Embryonic facial prominence (tissue), 1 donor: ENCODE results near the gene PSG11.
"Not testable (repeated sequence)": the region's sequence is repeated elsewhere in the genome, so short reads cannot be mapped to it uniquely, and the experiment has no call there.

ENCODE experiments used
- DNase-seq: peaks from one replicate; pipeline ENCODE4 v3.0.0-alpha.2; 2016; ENCODE audit errors: extremely low spot score

The PSG11 gene

GRCh38 chr19:42988206-42988605 lies 38.1 kb downstream of the PSG11 start:
- not testable (repeated sequence) for DNase-seq

- no peak for DNase-seq
These were observed 40.7 kb downstream of the PSG11 start for GRCh38 chr19:42985588-42985987.

- not testable (repeated sequence) for DNase-seq
These were observed 44.2 kb downstream of the PSG11 start for GRCh38 chr19:42982111-42982510.

GRCh38 chr19:42971451-42971850 lies 54.8 kb downstream of the PSG11 start:
- not testable (repeated sequence) for DNase-seq

GRCh38 chr19:42965176-42965575 lies 61.1 kb downstream of the PSG11 start:
- DNase-seq = no peak

GRCh38 chr19:42961119-42961518 lies 65.2 kb downstream of the PSG11 start:
- no peak for DNase-seq
